ENCODE data around the gene JUN. TPM values are rescaled to one million over a fixed set of nuclear protein-coding genes. Genes with fewer than 3 reads are reported as not detected.

JUN gene
- total RNA-seq, 2 experiments from 2014 or later, result 73.4 to 75.7 TPM

DNA sequence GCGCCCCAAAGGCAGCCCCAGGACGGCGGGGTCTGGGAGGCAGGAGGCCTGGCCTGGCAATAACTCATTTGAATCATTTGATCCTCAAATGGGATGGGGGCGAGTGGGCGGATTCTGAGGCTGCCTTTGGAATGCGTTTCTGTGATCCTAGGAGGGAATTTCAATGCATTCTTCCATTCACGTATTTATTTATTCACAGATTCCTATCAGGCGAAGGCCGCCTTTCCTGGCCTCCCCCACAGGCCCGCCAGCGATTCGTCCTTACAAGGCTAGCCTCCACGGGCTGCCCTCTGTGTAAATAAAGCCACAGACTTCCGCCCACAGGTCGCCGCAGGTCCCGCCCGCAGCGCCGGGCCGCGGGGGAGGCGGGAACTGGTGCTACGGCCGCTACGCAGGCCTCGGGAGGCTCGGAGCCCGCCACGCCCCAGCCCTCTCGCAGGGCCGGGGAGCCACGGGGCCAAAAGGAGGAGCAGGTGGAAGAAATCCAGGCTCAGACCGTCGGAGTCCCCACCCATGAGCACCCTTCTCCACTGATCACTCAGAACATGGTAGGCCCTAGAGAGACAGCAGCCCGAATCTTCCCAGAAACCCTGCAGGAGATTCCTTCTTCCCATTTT lies 31.3 kb upstream of the JUN start:
- DNase-seq (peak; percentile 76), ATAC-seq (ENCODE audit: low read depth) (peak; percentile 35)
- Mint-ChIP-seq H3K4me1 (peaks cover 30% of the 10 kb centered on the region), H3K9me3 (no peaks in the 10 kb centered on the region), H3K4me3 (peak overlapping the region; percentile 84), H3K36me3 (no peaks in the 10 kb centered on the region), H3K27ac (peak overlapping the region; percentile 84), H3K27me3 (peaks cover 3% of the 10 kb centered on the region)
- POLR2A ChIA-PET, result interaction anchor here (1.6 to 3.4 kb wide), 2 partner anchors 31 to 127 kb away, joined by 6 to 11 read pairs; partner anchors contain the start of gene JUN

DNA sequence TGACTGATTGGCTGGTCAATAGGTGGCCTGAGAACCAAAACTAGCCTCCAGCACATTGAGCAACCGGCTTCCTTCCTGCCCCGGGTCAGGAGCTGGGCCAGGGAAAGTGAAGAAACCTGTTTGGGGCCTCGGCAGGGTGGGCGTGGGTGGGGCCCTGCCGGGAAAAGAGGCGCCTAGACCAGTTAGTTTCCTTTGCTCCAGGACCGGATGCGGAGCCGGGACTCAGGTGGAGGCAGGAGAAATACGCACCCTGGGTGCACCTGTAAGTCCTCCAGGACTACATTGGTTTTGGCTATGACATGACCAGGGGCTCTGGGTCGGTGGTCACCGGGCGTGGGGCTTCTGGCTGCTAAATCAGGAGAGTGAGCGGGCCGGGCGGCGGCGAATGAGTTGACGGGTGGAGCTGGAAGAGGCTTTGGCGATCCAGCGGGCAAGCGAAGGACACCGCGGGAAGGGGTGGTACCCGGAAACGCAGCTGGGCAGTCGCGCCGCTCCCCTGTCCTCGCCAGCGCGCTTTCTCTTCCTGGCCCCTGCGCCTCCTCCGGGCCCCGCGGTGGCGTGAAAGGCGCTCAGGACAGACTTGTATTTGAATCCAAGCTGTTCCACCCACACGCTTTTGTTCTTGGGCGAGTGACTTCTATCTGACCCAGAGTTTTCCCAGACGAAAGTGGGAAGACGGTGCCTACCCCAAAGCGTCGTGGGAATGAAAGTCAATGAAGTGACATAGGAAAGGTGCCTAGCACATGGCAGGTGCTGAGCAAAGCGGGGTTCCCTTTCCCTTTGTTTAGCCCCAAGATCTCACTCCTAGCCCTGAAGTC lies 30.6 kb upstream of the JUN start:
- peaks cover 30% of the 10 kb centered on the region for H3K4me1 Mint-ChIP-seq
- peak overlapping the region; percentile 84 for H3K4me3 Mint-ChIP-seq
- no peak for ATAC-seq (ENCODE audit: low read depth)
- no peak for DNase-seq
- H3K9me3 Mint-ChIP-seq, result no peaks in the 10 kb centered on the region
- no peaks in the 10 kb centered on the region for H3K36me3 Mint-ChIP-seq
- H3K27ac Mint-ChIP-seq, result peak overlapping the region; percentile 30
- no peaks in the 10 kb centered on the region for H3K27me3 Mint-ChIP-seq
- POLR2A ChIA-PET, result interaction anchor here (0.7 to 3.4 kb wide), 3 partner anchors 31 to 127 kb away, joined by 3 to 11 read pairs (median 6); partner anchors contain the start of gene JUN

GRCh38 chr1:58813801-58814200 lies 30.0 kb upstream of the JUN start:
- no peak overlapping the region for H3K27ac Mint-ChIP-seq
- POLR2A ChIA-PET, result interaction anchor here (1.6 to 3.4 kb wide), 2 partner anchors 30 to 128 kb away, joined by 6 to 11 read pairs; partner anchors contain the start of gene JUN
- H3K4me1 Mint-ChIP-seq, result peaks cover 31% of the 10 kb centered on the region
- no peaks in the 10 kb centered on the region for H3K27me3 Mint-ChIP-seq
- H3K4me3 Mint-ChIP-seq, result no peak overlapping the region
- H3K36me3 Mint-ChIP-seq, result no peaks in the 10 kb centered on the region
- DNase-seq (no peak), ATAC-seq (ENCODE audit: low read depth) (no peak)
- H3K9me3 Mint-ChIP-seq, result no peaks in the 10 kb centered on the region

DNA sequence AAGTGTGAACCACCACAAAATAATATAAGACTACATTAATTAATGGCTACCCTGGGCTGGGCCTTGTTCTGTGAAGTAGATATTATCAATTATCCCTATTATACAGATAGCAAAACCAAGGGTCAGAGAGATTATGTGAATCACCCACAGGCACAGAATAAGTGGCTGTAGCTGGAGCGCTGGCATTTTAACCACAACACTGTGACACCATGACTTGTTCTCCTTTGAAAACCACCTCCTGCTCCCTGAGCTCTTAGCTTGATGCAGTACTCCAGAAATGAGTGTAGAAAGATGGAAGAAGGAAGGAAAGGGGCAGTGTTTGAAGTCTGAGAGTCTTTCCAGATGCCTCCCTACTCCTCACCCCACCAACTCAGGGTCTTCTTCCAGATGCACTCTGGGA lies 29.5 kb upstream of the JUN start:
- no peak overlapping the region for H3K4me3 Mint-ChIP-seq
- DNase-seq, result no peak
- H3K27ac Mint-ChIP-seq, result no peak overlapping the region
- H3K9me3 Mint-ChIP-seq, result no peaks in the 10 kb centered on the region
- H3K27me3 Mint-ChIP-seq, result no peaks in the 10 kb centered on the region
- no peaks in the 10 kb centered on the region for H3K36me3 Mint-ChIP-seq
- POLR2A ChIA-PET, result interaction anchor here (1.6 to 3.4 kb wide), 2 partner anchors 29 to 128 kb away, joined by 6 to 11 read pairs; partner anchors contain the start of gene JUN
- H3K4me1 Mint-ChIP-seq, result peaks cover 31% of the 10 kb centered on the region
- no peak for ATAC-seq (ENCODE audit: low read depth)

GRCh38 chr1:58812926-58813325 lies 29.1 kb upstream of the JUN start:
- peaks cover 34% of the 10 kb centered on the region for H3K4me1 Mint-ChIP-seq
- H3K4me3 Mint-ChIP-seq, result peak overlapping the region; percentile 7
- no peaks in the 10 kb centered on the region for H3K36me3 Mint-ChIP-seq
- POLR2A ChIA-PET, result interaction anchor here (3.4 kb wide), 1 partner anchor 29 kb away, joined by 11 read pairs; the partner anchor contains the start of gene JUN
- H3K27ac Mint-ChIP-seq, result no peak overlapping the region
- DNase-seq (no peak), ATAC-seq (ENCODE audit: low read depth) (no peak)
- no peaks in the 10 kb centered on the region for H3K9me3 Mint-ChIP-seq
- no peaks in the 10 kb centered on the region for H3K27me3 Mint-ChIP-seq

DNA sequence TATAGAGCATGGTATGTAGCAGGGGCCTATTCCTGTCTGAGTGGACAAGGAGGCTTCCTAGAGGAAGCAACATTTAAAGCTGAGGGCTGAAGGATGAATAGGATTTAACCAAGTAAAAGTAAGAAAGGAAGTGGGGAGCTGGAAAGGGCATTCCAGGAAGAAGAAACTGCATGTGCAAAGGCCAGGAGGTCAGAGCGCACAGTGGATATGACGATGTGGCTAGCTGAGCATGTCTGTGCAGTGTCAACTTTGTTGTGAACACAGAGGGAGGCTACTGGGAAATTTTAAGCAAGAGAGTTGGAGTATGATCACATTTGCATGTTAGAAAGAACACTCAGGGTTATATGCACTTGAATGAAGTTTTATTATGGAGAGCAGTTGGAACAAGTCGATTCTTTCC lies 28.6 kb upstream of the JUN start:
- H3K27ac Mint-ChIP-seq, result no peak overlapping the region
- no peaks in the 10 kb centered on the region for H3K36me3 Mint-ChIP-seq
- no peaks in the 10 kb centered on the region for H3K27me3 Mint-ChIP-seq
- DNase-seq (no peak), ATAC-seq (ENCODE audit: low read depth) (no peak)
- no peaks in the 10 kb centered on the region for H3K9me3 Mint-ChIP-seq
- peaks cover 37% of the 10 kb centered on the region for H3K4me1 Mint-ChIP-seq
- POLR2A ChIA-PET, result interaction anchor here (3.4 kb wide), 1 partner anchor 29 kb away, joined by 11 read pairs; the partner anchor contains the start of gene JUN
- no peak overlapping the region for H3K4me3 Mint-ChIP-seq

- POLR2A ChIA-PET, result no interaction called here
- Mint-ChIP-seq H3K27ac (no peak overlapping the region), H3K4me3 (no peak overlapping the region), H3K4me1 (peaks cover 33% of the 10 kb centered on the region), H3K27me3 (no peaks in the 10 kb centered on the region), H3K9me3 (no peaks in the 10 kb centered on the region), H3K36me3 (no peaks in the 10 kb centered on the region)
- no peak for ATAC-seq (ENCODE audit: low read depth)
- DNase-seq, result no peak
These were observed 27.5 kb upstream of the JUN start for GRCh38 chr1:58811303-58811702.

GRCh38 chr1:58809325-58810010 lies 25.6 kb upstream of the JUN start:
- H3K27ac Mint-ChIP-seq, result no peak overlapping the region
- POLR2A ChIA-PET, result no interaction called here
- H3K9me3 Mint-ChIP-seq, result no peaks in the 10 kb centered on the region
- DNase-seq (no peak), ATAC-seq (ENCODE audit: low read depth) (no peak)
- peaks cover 28% of the 10 kb centered on the region for H3K4me1 Mint-ChIP-seq
- H3K4me3 Mint-ChIP-seq, result no peak overlapping the region
- H3K36me3 Mint-ChIP-seq, result peaks cover 1% of the 10 kb centered on the region
- peaks cover 2% of the 10 kb centered on the region for H3K27me3 Mint-ChIP-seq

GRCh38 chr1:58808077-58808476 lies 24.2 kb upstream of the JUN start:
- Mint-ChIP-seq H3K27ac (no peak overlapping the region), H3K9me3 (no peaks in the 10 kb centered on the region), H3K4me1 (peaks cover 21% of the 10 kb centered on the region), H3K36me3 (peaks cover 1% of the 10 kb centered on the region), H3K27me3 (peaks cover 2% of the 10 kb centered on the region), H3K4me3 (no peak overlapping the region)
- POLR2A ChIA-PET, result no interaction called here
- no peak for ATAC-seq (ENCODE audit: low read depth)
- DNase-seq, result no peak

GRCh38 chr1:58805716-58806571 lies 22.1 kb upstream of the JUN start:
- Mint-ChIP-seq H3K36me3 (peaks cover 6% of the 10 kb centered on the region), H3K27me3 (peaks cover 2% of the 10 kb centered on the region), H3K27ac (no peak overlapping the region), H3K4me1 (peaks cover 11% of the 10 kb centered on the region), H3K9me3 (no peaks in the 10 kb centered on the region), H3K4me3 (no peak overlapping the region)
- ATAC-seq (ENCODE audit: low read depth) (no peak), DNase-seq (no peak)
- POLR2A ChIA-PET, result interaction anchor here (1.1 kb wide), 1 partner anchor 22 kb away, joined by 3 read pairs; the partner anchor contains the start of gene JUN

DNA sequence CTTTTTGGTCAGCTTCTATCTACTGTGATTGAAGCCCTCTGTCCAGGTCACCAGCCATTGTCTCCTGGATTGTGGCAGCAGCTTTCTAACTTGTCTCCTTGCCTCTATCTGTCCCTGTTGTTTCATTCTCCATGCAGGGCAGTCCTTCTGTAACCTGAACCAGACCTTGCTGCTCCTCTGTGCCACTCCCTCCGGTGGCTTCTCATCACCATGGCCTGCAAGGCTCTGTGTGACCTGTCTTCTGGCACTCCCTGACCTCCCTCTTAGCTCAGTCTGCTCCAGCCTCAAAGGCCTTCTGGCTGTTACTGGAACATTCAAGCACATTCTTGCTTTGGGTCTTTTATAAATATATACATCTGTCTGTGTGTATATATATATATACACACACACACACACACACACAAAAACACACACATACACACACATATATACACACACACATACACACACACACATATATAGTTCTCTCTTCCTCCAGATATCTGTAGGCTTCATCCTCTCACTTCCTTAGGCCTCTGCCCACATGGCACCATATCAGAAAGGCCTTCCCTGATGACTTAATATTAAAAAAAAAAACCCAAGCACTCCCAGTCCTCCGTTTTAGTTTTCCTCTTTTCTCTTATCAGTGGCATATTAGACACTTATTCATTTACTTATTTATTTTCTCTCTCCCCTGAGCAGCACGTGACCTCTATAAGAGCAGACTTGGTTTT lies 21.2 kb upstream of the JUN start:
- Mint-ChIP-seq H3K4me1 (peaks cover 11% of the 10 kb centered on the region), H3K27me3 (peaks cover 2% of the 10 kb centered on the region), H3K27ac (no peak overlapping the region), H3K9me3 (no peaks in the 10 kb centered on the region), H3K36me3 (peaks cover 6% of the 10 kb centered on the region), H3K4me3 (no peak overlapping the region)
- ATAC-seq (ENCODE audit: low read depth), result no peak
- POLR2A ChIA-PET, result interaction anchor here (1.2 kb wide), 1 partner anchor 11 kb away, joined by 3 read pairs; no protein-coding TSS in a partner anchor
- DNase-seq, result no peak

GRCh38 chr1:58803858-58804257 lies 20.0 kb upstream of the JUN start:
- Mint-ChIP-seq H3K9me3 (no peaks in the 10 kb centered on the region), H3K4me3 (no peak overlapping the region), H3K36me3 (peaks cover 9% of the 10 kb centered on the region), H3K27me3 (peaks cover 2% of the 10 kb centered on the region), H3K4me1 (peaks cover 11% of the 10 kb centered on the region), H3K27ac (no peak overlapping the region)
- POLR2A ChIA-PET, result interaction anchor here (1.2 kb wide), 1 partner anchor 13 kb away, joined by 3 read pairs; no protein-coding TSS in a partner anchor
- DNase-seq (no peak), ATAC-seq (ENCODE audit: low read depth) (no peak)

All from activated naive CD8-positive, alpha-beta T cell treated with anti-CD3 and anti-CD28 coated beads, Interleukin-2, amount 10 ng/mL, durations not matched to agents 7 days and 5 days (primary cell).